HepG2 (cell line): ENCODE measurements around the gene S100A4. TPM values are rescaled to one million over a fixed set of nuclear protein-coding genes. Genes with fewer than 3 reads are reported as not detected.
A peak's percentile ranks its signal among the peaks of the same experiment; 100 is the strongest.

Experiments
- ATAC-seq: fragments of 200-7000 bp; cut with Tn5 transposase; 3 replicates; pipeline ENCODE4 v1.9.1; 2020; ENCODE audit warnings: mild to moderate bottlenecking, moderate library complexity
- BruUV-seq: library from RNA; stranded (reverse); fragments of 400-500 nt; replicated peaks from 2 replicates; lab custom pipeline; 2021; lab: Mats Ljungman, UMichigan
- CTCF ChIA-PET: fragments of 300-600 bp; formaldehyde crosslinking; extraction: SDS; loops from one replicate; lab custom pipeline; 2021; ENCODE audit warnings: low total read pairs, inconsistent platforms, low intra/inter-chr PET ratio; lab: Yijun Ruan, JAX
- POLR2A ChIA-PET: fragments of 350-600 bp; sonication (Branson Sonifier 250); formaldehyde crosslinking; loops from one replicate; lab custom pipeline; 2020; ENCODE audit warnings: antibody characterized with exemption, inconsistent platforms; lab: Yijun Ruan, JAX
- DNase-seq: peaks from one replicate; pipeline ENCODE4 v3.0.0-alpha.2; 2015; ENCODE audit warnings: low spot score
- FAIRE-seq: peaks from 3 replicates; lab custom pipeline; 2011; peaks lifted over from hg19 to GRCh38; lab: Jason Lieb, UNC
- H2AFZ ChIP-seq: one replicate; pipeline ENCODE4 v1.6.1; 2011; ENCODE audit warnings: low read length, inconsistent platforms
- H3K27ac ChIP-seq: fragments of 300-600 bp; 3 replicates; pipeline ENCODE4 v1.8.0; 2011; ENCODE audit warnings: mixed run types, mild to moderate bottlenecking, mixed read lengths, low read length, inconsistent platforms; ENCODE audit not compliant: insufficient read depth; ENCODE audit errors: extremely low read length
- H3K27me3 ChIP-seq, 2 experiments: fragments of 200-600 bp in 1 of 2; 2 replicates in 1 of 2; 3 replicates in 1 of 2; pipeline versions ENCODE4 v1.6.0 to v1.8.0; 2011; ENCODE audit warnings: low read length in 2 of 2, mild to moderate bottlenecking in 2 of 2, moderate library complexity in 2 of 2, inconsistent platforms in 1 of 2; ENCODE audit not compliant: insufficient read depth in 2 of 2, control insufficient read depth in 1 of 2
- H3K36me3 ChIP-seq, 2 experiments: fragments of 200-600 bp in 1 of 2; replicated peaks in 1 of 2; 2 replicates in 1 of 2; 3 replicates in 1 of 2; pipeline versions ENCODE4 v1.5.1 to v1.8.0; 2011; ENCODE audit warnings: low read length in 2 of 2, inconsistent platforms in 1 of 2; ENCODE audit not compliant: insufficient read depth in 2 of 2, control insufficient read depth in 1 of 2
- H3K4me1 ChIP-seq: 2 replicates; pipeline ENCODE4 v1.5.1; 2012; ENCODE audit warnings: low read length, inconsistent platforms; ENCODE audit not compliant: insufficient read depth
- H3K4me2 ChIP-seq: 2 replicates; pipeline ENCODE4 v1.6.0; 2011; ENCODE audit warnings: low read depth, low read length, inconsistent platforms
- H3K4me3 ChIP-seq, 3 experiments: fragments of 200-600 bp in 1 of 3; sonication (generic), shearing (Covaris generic) in 1 of 3; replicated peaks in 1 of 3; 2 replicates each; pipeline ENCODE4 v1.5.1; 2011 to 2016; ENCODE audit warnings: low read length in 3 of 3, inconsistent platforms in 2 of 3, low read depth in 2 of 3, mild to moderate bottlenecking in 2 of 3, control low read depth in 1 of 3, mixed read lengths in 1 of 3; ENCODE audit not compliant: insufficient read depth in 1 of 3
- H3K79me2 ChIP-seq: one replicate; pipeline ENCODE4 v1.6.1; 2011; ENCODE audit warnings: low read length, inconsistent platforms; ENCODE audit not compliant: insufficient read depth
- H3K9ac ChIP-seq: 2 replicates; pipeline ENCODE4 v1.6.0; 2011; ENCODE audit warnings: mild to moderate bottlenecking, low read depth, low read length, inconsistent platforms; ENCODE audit not compliant: insufficient read depth
- H3K9me3 ChIP-seq: 2 replicates; pipeline ENCODE4 v1.5.1; 2012; ENCODE audit warnings: mild to moderate bottlenecking, low read length
- H4K20me1 ChIP-seq: 2 replicates; pipeline ENCODE4 v1.6.0; 2011; ENCODE audit warnings: inconsistent platforms, mild to moderate bottlenecking, low read length, moderate library complexity; ENCODE audit not compliant: insufficient read depth
- CHD4 ChIP-seq: fragments of 200-600 bp; sonication (generic); IDR thresholded peaks from 2 replicates; pipeline ENCODE4 v1.7.0; 2017; ENCODE audit warnings: mild to moderate bottlenecking, low read length, borderline replicate concordance
- FOSL1 ChIP-seq: sonication (generic); formaldehyde crosslinking; IDR thresholded peaks from 2 replicates; pipeline ENCODE4 v1.9.0; 2021; ENCODE audit warnings: missing genetic modification reagents, borderline replicate concordance
- FOXA1 ChIP-seq, 2 experiments: fragments of 450-650 bp in 1 of 2; sonication (generic) in 1 of 2; formaldehyde crosslinking in 1 of 2; IDR thresholded peaks; 2 replicates each; pipeline versions ENCODE4 v1.4.0 to v1.6.1; 2016 to 2020; ENCODE audit warnings: missing genetic modification reagents in 1 of 2
- GATAD2A ChIP-seq: IDR thresholded peaks from 2 replicates; pipeline ENCODE4 v1.6.1; 2016
- HMG20B ChIP-seq: conservative IDR thresholded peaks from 2 replicates; pipeline ENCODE4 v1.6.1; 2016; ENCODE audit warnings: missing genetic modification reagents, missing compliant biosample characterization
- KLF13 ChIP-seq: sonication (generic); formaldehyde crosslinking; IDR thresholded peaks from 2 replicates; pipeline ENCODE4 v1.4.0; 2020; ENCODE audit warnings: mild to moderate bottlenecking, missing genetic modification reagents
- RBM22 ChIP-seq: fragments of 200-400 bp; formaldehyde crosslinking; optimal IDR thresholded peaks from 2 replicates; pipeline ENCODE3; 2017; ENCODE audit warnings: mild to moderate bottlenecking, low read length, moderate library complexity
- ZFX ChIP-seq: sonication (generic); formaldehyde crosslinking; IDR thresholded peaks from 2 replicates; pipeline ENCODE4 v1.4.0; 2020; ENCODE audit warnings: mild to moderate bottlenecking, low read depth, missing genetic modification reagents, moderate library complexity
- ZNF766 ChIP-seq: sonication (generic); formaldehyde crosslinking; IDR thresholded peaks from 2 replicates; pipeline ENCODE4 v1.5.0; 2020; ENCODE audit warnings: missing genetic modification reagents, borderline replicate concordance
- ZSCAN9 ChIP-seq: IDR thresholded peaks from 2 replicates; pipeline ENCODE4 v1.6.1; 2016; ENCODE audit warnings: borderline replicate concordance
- WGBS: methylation state at CpG from one replicate; pipeline ENCODE4 v1.1.6; 2017; ENCODE audit warnings: low lambda C conversion rate; 5-methylcytosine and 5-hydroxymethylcytosine counted together
- in situ Hi-C: cut with HindIII; loops from 2 replicates; pipeline ENCODE4 v1.10.0; 2017; ENCODE audit warnings: low pct_unique_long_range_greater_than_20kb; ENCODE audit not compliant: extremely low pct_ligation_motif_present
- intact Hi-C: fragments of 100-400 bp; cut with micrococcal nuclease; formaldehyde crosslinking; loops from one replicate; pipeline ENCODE4 v1.10.0; 2022; ENCODE audit not compliant: unreplicated experiment
- polyA plus RNA-seq, 8 experiments: library from polyadenylated mRNA; depleted of rRNA in 3 of 8; stranded (reverse) in 7 of 8; unstranded in 1 of 8; fragments of >200 nt; fragmentation: Illumina TruSeq in 4 of 8; extraction: Trizol in 4 of 8; gene quantifications; 2 replicates each; pipeline versions ENCODE4 v1.2.1 to v1.2.3, GENCODE V29; 2011 to 2016; ENCODE audit warnings: low read depth in 4 of 8, missing spikeins in 1 of 8, mixed read lengths in 1 of 8; ENCODE audit not compliant: insufficient read depth in 1 of 8
- total RNA-seq, 5 experiments: library from RNA; depleted of rRNA; stranded (reverse); fragments of >200 nt; fragmentation: Illumina TruSeq; extraction: Trizol; gene quantifications; 2 replicates each; pipeline ENCODE4 v1.2.3, GENCODE V29; 2016; ENCODE audit warnings: low read depth in 1 of 5
- TF ChIP-seq, protein P1 (sequence below): sonication (generic); formaldehyde crosslinking; IDR thresholded peaks from 2 replicates; pipeline ENCODE4 v1.9.0; 2021; ENCODE audit warnings: missing genetic modification reagents, mild to moderate bottlenecking, borderline replicate concordance
- TF ChIP-seq, protein P2 (sequence below): sonication (generic); formaldehyde crosslinking; IDR thresholded peaks from 2 replicates; pipeline ENCODE4 v1.4.0; 2020; ENCODE audit warnings: missing genetic modification reagents

The S100A4 gene
- total and polyA plus RNA-seq, 2 of the 13 experiments (the other 11 are each of a cell fraction or from before 2014, with no cell fraction given) = 12.9 to 20.2 TPM

DNA sequence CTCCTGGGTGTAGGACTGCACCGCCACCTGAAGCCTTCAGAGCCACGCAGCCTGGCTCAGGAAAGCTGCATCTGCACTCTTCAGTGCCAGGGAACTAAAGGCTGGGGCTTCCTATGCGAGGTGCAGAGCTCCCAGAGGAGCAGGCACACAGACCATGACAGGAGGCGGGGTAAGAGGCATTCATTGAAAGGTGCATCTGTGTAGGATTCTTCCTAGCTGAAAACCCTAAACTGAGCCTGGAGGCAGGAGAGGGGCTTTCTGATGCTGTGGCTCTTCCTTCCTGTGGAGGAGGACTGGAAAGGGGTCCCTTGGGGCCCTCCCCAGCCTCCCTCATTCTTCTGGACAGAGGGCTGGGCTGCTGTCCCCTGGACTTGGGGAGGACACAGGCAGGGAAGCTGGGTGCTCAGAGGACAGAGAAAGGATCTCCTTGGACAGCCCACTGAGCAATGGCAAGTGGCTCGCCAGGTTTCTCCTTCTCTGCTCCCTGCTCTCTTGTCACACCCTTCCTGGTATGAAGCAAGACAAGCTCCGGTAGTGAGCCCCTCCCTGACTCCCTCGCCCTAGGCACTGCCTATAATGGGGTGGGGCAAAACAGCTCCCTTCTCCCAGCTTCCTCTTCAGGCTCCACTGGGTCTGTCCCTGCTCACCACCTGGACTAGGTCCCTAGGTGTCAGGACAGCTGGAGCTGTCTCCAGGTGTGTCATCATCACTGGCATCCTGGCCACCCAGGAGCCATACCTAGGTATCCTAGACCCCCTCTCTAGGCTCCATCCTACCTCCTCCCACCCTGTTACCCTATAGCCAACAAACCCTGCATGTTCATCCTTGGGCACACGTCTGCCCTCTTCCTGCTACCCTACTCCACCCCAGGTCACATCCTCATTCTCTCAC is 29.9 kb downstream of the S100A4 start:
- H3K27ac ChIP-seq = no peak overlapping the region
- H3K4me2 ChIP-seq = no peak overlapping the region
- DNase-seq (no peak), FAIRE-seq (no peak), ATAC-seq (peak; percentile 42)
- no peak overlapping the region for H2AFZ ChIP-seq
- H3K9me3 ChIP-seq = no peaks in the 10 kb centered on the region
- no peak overlapping the region for H3K4me3 ChIP-seq
- no peak for TF ChIP-seq FOSL1
- TF ChIP-seq, protein P1, sequence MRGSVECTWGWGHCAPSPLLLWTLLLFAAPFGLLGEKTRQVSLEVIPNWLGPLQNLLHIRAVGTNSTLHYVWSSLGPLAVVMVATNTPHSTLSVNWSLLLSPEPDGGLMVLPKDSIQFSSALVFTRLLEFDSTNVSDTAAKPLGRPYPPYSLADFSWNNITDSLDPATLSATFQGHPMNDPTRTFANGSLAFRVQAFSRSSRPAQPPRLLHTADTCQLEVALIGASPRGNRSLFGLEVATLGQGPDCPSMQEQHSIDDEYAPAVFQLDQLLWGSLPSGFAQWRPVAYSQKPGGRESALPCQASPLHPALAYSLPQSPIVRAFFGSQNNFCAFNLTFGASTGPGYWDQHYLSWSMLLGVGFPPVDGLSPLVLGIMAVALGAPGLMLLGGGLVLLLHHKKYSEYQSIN (CRISPR knock-in tag) = no peak
- no peak for TF ChIP-seq HMG20B (CRISPR knock-in tag)
- no peak for TF ChIP-seq KLF13 (CRISPR knock-in tag)
- TF ChIP-seq CHD4 = no peak
- TF ChIP-seq ZSCAN9 (CRISPR knock-in tag) = no peak
- TF ChIP-seq ZNF766 (CRISPR knock-in tag) = no peak
- no peak for TF ChIP-seq ZFX (CRISPR knock-in tag)
- TF ChIP-seq, protein P2, sequence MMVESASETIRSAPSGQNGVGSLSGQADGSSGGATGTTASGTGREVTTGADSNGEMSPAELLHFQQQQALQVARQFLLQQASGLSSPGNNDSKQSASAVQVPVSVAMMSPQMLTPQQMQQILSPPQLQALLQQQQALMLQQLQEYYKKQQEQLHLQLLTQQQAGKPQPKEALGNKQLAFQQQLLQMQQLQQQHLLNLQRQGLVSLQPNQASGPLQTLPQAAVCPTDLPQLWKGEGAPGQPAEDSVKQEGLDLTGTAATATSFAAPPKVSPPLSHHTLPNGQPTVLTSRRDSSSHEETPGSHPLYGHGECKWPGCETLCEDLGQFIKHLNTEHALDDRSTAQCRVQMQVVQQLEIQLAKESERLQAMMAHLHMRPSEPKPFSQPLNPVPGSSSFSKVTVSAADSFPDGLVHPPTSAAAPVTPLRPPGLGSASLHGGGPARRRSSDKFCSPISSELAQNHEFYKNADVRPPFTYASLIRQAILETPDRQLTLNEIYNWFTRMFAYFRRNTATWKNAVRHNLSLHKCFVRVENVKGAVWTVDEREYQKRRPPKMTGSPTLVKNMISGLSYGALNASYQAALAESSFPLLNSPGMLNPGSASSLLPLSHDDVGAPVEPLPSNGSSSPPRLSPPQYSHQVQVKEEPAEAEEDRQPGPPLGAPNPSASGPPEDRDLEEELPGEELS = no peak
- no peak for TF ChIP-seq FOXA1 (IDR thresholded peaks at IDR 0.05)
- no peak for TF ChIP-seq FOXA1 (CRISPR knock-in tag; IDR thresholded peaks at IDR 0.05)
- TF ChIP-seq RBM22 = no peak
- no peak for TF ChIP-seq GATAD2A (CRISPR knock-in tag)
- in situ Hi-C loops = loop anchor here (10.0 kb wide), 2 partner anchors 229 to 259 kb away; partner anchors contain the start of gene SLC27A3
- H3K4me1 ChIP-seq = peaks cover 11% of the 10 kb centered on the region; the same call in 1 of the 2 replicates
- 29% methylated on average over 3 of the region's 8 CpGs for WGBS
- H3K36me3 ChIP-seq = no peaks in the 10 kb centered on the region
- no peaks in the 10 kb centered on the region for H4K20me1 ChIP-seq
- ChIA-PET CTCF (no interaction called here), POLR2A (interaction anchor here (1.0 to 1.3 kb wide), 2 partner anchors 50 to 112 kb away, joined by 3 to 6 read pairs; partner anchors contain the start of genes S100A1 and S100A13)
- H3K9ac ChIP-seq = no peak overlapping the region
- no TSS peak for BruUV-seq
- H3K27me3 ChIP-seq = no peaks in the 10 kb centered on the region; a peak in 3 of 5 replicates
- intact Hi-C loops = no loop called here
- no peaks in the 10 kb centered on the region for H3K79me2 ChIP-seq
